GM12801 (cell line): ENCODE results near the gene AMFR.

ENCODE experiments used
- TF ChIP-seq, protein P1 (sequence below): IDR thresholded peaks from one replicate; pipeline ENCODE4 v1.5.1; 2011; ENCODE audit warnings: control low read depth; ENCODE audit not compliant: insufficient read length; ENCODE audit errors: extremely low read depth

The AMFR gene

DNA sequence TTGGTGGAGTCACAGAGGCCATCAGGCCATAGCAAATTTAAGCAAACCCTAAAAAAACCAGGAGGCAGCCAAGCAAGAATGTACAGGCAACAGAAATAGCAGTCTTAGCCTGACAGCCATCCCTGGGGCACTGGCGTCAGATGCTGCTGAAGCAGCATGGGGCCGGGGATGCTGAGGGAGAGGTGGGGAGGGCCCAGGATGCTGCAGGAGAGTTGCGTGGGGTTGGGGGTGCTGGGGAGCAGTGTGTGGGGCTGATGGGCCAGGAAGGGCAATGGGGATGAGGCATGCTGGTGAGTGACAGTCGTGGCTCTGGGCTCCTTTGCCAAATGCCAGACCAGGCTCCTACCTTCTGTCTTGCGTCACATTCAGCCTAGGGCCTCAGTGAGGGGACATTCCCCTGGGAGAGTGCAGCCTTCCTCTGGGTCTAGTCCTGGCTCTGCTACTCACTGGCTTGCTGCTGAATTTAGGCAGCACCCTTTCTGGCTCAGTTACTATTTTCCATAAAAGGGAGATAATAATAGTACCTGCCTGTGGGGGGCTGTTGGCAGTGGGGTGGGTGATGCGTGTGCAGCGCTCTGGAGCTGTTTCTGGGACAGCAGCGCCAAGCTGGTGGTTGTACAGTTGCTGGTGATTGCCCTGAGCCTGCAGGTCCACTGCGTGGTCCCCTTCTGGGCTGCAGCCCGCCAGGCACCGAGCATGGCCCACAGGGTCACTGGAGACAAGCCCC, 88.1 kb downstream of the AMFR start:
- TF ChIP-seq, protein P1, sequence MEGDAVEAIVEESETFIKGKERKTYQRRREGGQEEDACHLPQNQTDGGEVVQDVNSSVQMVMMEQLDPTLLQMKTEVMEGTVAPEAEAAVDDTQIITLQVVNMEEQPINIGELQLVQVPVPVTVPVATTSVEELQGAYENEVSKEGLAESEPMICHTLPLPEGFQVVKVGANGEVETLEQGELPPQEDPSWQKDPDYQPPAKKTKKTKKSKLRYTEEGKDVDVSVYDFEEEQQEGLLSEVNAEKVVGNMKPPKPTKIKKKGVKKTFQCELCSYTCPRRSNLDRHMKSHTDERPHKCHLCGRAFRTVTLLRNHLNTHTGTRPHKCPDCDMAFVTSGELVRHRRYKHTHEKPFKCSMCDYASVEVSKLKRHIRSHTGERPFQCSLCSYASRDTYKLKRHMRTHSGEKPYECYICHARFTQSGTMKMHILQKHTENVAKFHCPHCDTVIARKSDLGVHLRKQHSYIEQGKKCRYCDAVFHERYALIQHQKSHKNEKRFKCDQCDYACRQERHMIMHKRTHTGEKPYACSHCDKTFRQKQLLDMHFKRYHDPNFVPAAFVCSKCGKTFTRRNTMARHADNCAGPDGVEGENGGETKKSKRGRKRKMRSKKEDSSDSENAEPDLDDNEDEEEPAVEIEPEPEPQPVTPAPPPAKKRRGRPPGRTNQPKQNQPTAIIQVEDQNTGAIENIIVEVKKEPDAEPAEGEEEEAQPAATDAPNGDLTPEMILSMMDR: no peak

DNA sequence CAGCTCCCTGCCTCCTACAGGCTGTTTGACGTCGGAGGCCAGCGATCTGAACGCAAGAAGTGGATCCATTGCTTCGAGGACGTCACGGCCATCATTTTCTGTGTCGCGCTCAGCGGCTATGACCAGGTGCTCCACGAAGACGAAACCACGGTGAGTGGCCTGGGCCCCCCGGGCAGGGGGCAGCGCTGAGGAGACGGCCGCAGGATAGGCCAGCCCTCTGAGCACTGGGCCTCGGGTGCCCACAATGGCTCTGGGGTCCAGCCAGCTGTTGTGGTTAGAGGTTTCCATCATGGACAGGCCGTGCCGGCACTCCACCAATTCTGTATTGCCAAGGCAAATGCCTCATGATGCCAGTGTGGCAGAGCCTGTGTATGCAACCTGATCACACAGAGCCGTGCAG, 88.6 kb downstream of the AMFR start:
- TF ChIP-seq, protein P1: no peak

DNA sequence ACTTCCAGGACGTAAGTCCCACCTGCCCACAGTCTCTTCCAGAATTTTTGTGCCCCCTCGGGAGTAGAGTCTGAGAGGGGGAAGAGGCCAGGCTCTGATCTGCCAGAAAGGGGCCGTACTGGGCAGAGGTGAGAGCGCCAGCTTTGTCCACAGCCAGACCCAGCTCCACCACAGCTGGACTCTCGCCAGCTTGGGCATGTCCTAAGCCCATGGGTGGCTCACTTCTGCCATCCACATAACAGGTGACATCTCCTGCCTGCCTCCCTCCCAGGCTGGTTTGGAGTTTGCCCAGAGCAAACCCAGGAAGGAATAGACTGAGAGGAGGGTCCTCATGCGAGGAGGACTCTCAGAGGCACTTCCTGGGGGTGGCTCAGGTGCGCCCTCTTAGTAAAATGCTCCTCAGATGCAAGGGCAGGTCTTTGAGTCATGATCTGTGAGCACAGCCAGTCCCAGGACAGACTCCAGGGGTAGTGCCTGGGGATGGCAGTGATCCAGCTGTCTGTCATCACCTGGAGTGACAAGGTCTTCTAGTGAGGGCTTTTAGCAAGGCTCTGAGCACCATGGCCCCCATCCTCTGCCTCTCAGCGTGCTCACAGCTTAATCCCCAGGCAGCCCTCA, 89.2 kb downstream of the AMFR start:
- TF ChIP-seq, protein P1: no peak

DNA sequence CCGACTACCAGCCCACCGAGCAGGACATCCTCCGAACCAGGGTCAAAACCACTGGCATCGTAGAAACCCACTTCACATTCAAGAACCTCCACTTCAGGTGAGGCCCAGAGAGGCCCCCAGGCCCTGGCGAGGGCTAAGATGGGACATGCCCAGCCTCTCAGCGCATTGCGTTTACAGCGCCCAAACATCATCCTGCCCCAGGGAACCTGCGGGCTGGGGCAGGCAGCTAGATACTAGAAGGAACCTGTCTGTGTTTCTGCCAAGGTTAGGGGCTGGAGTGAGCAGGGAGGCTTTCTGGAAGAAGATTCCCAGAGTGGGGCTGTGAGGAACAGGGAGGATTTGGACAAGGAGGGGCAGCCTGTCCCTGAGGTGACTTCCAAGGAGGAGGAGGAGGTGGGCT, 90.6 kb downstream of the AMFR start:
- TF ChIP-seq, protein P1: no peak

DNA sequence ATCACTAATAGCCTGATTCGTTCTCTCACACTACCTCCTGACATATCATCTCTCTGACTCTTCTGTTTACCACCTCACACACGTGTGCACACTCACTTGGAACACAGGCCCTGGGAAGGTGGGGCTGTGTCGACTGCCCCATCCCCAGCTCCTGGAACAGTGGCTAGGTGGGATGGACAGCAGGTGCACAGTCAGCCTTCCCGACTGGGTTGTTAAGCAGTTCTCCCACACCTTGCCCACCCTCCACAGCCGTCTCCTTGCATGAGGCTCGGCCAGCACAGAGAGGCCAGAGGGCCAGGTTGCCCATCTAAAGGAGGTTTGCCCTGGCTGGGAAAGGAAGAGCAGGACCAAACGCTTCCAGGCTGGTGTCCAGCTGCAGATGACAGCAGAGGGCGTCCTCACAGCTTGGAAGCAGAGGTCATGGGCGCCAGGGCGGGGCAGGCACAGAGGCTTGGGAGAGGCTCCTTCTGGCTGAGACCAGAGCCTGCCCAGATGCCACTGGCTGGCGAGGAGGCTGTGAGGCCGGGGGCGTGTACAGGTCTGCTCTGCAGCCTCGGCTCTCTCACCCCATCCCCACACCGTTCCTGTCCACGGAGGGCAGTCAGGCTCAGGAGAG, 92.8 kb downstream of the AMFR start:
- TF ChIP-seq, protein P1: no peak

DNA sequence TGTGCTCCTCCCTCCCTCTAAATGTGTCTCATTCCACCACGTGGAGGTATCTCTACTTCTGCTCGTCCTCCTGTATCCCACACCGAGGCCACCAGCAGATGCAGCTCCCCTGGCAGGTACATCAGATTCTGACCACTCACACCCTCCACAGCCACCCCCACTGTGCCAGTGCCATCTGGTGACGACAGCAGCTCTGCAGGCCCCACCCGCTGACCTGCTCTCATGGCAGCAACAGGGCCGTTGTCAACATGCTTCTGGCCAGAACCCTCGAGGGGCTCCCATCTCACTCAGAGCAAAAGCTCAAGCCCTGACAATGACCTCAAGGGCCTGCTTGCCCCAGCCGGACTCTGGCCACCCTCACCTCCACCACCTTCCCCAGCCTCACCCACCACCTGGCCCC, 93.4 kb downstream of the AMFR start:
- TF ChIP-seq, protein P1: no peak

DNA sequence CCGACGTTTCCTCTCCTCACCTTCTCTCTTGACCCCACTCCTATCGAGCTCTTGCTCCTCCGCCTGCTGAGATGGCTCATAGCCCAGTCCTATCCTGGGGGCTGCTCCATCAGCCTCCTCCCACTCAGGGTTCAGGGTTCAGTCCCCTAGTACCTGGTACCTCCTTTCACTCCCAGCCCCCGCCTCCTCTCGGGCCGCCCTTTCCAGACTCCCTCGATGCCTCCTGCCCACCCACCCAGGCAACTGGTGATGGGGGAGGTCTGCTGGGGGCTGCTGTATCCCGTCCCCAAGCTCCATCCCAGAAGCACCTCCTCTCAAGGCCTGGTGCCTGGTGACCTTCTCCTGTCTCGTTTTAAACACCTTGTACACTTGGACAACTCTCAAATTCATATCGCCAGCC, 93.9 kb downstream of the AMFR start:
- TF ChIP-seq, protein P1: no peak
